ENCODE data around the gene ADAM15.

ADAM15 gene

GRCh38 chr1:155052439-155053395, 1.6 kb downstream of the ADAM15 start:
- DNase-seq: no peak

- no peak for DNase-seq
Measured at GRCh38 chr1:155053531-155054105, 2.5 kb downstream of the ADAM15 start.

GRCh38 chr1:155057104-155057503, 6.0 kb downstream of the ADAM15 start:
- DNase-seq: no peak

- DNase-seq: no peak
Measured at GRCh38 chr1:155057788-155058211, 6.7 kb downstream of the ADAM15 start.

GRCh38 chr1:155060736-155061135, 9.6 kb downstream of the ADAM15 start:
- DNase-seq: no peak

- no peak for DNase-seq
Measured at GRCh38 chr1:155061381-155062150, 10.4 kb downstream of the ADAM15 start.

GRCh38 chr1:155062151-155062686, 11.1 kb downstream of the ADAM15 start:
- DNase-seq: no peak

- DNase-seq: no peak
Measured at GRCh38 chr1:155062702-155063411, 11.7 kb downstream of the ADAM15 start.

- peak; percentile 65 for DNase-seq
Measured at GRCh38 chr1:155063550-155064110, 12.5 kb downstream of the ADAM15 start, which contains the start of gene EFNA4. Gene EFNA4 (plus strand): TSS chr1:155063740. CDS start chr1:155063824, 84 bp downstream.

- DNase-seq: no peak
Measured at GRCh38 chr1:155064111-155064831, 13.2 kb downstream of the ADAM15 start.

GRCh38 chr1:155064832-155065429, 13.8 kb downstream of the ADAM15 start:
- DNase-seq: no peak

- DNase-seq: no peak
Measured at GRCh38 chr1:155066777-155067176, 15.7 kb downstream of the ADAM15 start.

- no peak for DNase-seq
Measured at GRCh38 chr1:155068599-155068998, 17.5 kb downstream of the ADAM15 start.

GRCh38 chr1:155069551-155070157, 18.5 kb downstream of the ADAM15 start:
- no peak for DNase-seq

- DNase-seq: no peak
Measured at GRCh38 chr1:155070158-155070621, 19.1 kb downstream of the ADAM15 start.

- peak; percentile 15 for DNase-seq
Measured at GRCh38 chr1:155070721-155071569, 19.8 kb downstream of the ADAM15 start.

- no peak for DNase-seq
Measured at GRCh38 chr1:155071701-155072100, 20.6 kb downstream of the ADAM15 start.

- DNase-seq: no peak
Measured at GRCh38 chr1:155072531-155073289, 21.6 kb downstream of the ADAM15 start.

Measured in amniotic stem cell (primary cell).